Neural cell (in vitro differentiated cells): ENCODE measurements around the gene SLC22A23. TPM values are rescaled to one million over a fixed set of nuclear protein-coding genes. Genes with fewer than 3 reads are reported as not detected.

Source experiments
- H2AFZ ChIP-seq: fragments of 200-600, 300-800 bp; sonication (generic), shearing (Covaris generic); 2 replicates; pipeline ENCODE4 v1.6.0; 2014; ENCODE audit warnings: low read depth, mild to moderate bottlenecking, antibody characterized with exemption, low read length, moderate library complexity
- H3F3A ChIP-seq: fragments of 200-600 bp; shearing (Covaris generic); 2 replicates; pipeline ENCODE4 v1.6.1; 2016; ENCODE audit warnings: mild to moderate bottlenecking, moderate library complexity, mixed read lengths, antibody characterized with exemption, low read length; ENCODE audit not compliant: insufficient read depth, poor library complexity, severe bottlenecking
- H3K27ac ChIP-seq: fragments of 200-600, 300-800 bp; sonication (generic), shearing (Covaris generic); 2 replicates; pipeline ENCODE4 v1.5.1; 2014; ENCODE audit warnings: mild to moderate bottlenecking, low read length, moderate library complexity
- H3K27me3 ChIP-seq: fragments of 300-800, 200-600 bp; sonication (generic), shearing (Covaris generic); 2 replicates; pipeline ENCODE4 v1.6.0; 2014; ENCODE audit warnings: mild to moderate bottlenecking, low read depth, low read length, moderate library complexity; ENCODE audit not compliant: insufficient read depth
- H3K36me3 ChIP-seq: fragments of 300-800, 200-600 bp; sonication (generic), shearing (Covaris generic); 2 replicates; pipeline ENCODE4 v1.5.1; 2014; ENCODE audit warnings: mild to moderate bottlenecking, antibody characterized with exemption, low read length, moderate library complexity; ENCODE audit not compliant: insufficient read depth
- H3K4me2 ChIP-seq: fragments of 300-800, 200-600 bp; sonication (generic), shearing (Covaris generic); 2 replicates; pipeline ENCODE4 v1.6.0; 2014; ENCODE audit warnings: mild to moderate bottlenecking, low read length
- H3K4me3 ChIP-seq: fragments of 300-800, 200-600 bp; sonication (generic), shearing (Covaris generic); 2 replicates; pipeline ENCODE4 v1.5.1; 2014; ENCODE audit warnings: mild to moderate bottlenecking, low read length, moderate library complexity
- H3K79me2 ChIP-seq: fragments of 200-600 bp; shearing (Covaris generic); replicated peaks from 2 replicates; pipeline ENCODE4 v1.6.0; 2014; ENCODE audit warnings: mild to moderate bottlenecking, low read length, moderate library complexity; ENCODE audit not compliant: insufficient read depth
- H3K9ac ChIP-seq: fragments of 300-800, 200-600 bp; sonication (generic), shearing (Covaris generic); 2 replicates; pipeline ENCODE4 v1.6.1; 2016; ENCODE audit warnings: mild to moderate bottlenecking, low read length, mixed read lengths
- H3K9me2 ChIP-seq: fragments of 200-600 bp; shearing (Covaris generic); 2 replicates; pipeline ENCODE4 v1.6.1; 2016; ENCODE audit warnings: mild to moderate bottlenecking, low read length, mixed read lengths; ENCODE audit not compliant: insufficient read depth
- H3K9me3 ChIP-seq: fragments of 200-600, 300-800 bp; sonication (generic), shearing (Covaris generic); 2 replicates; pipeline ENCODE4 v1.6.1; 2016; ENCODE audit warnings: mild to moderate bottlenecking, mixed run types, low read length, moderate library complexity, mixed read lengths
- H4K20me1 ChIP-seq: fragments of 200-600 bp; shearing (Covaris generic); 2 replicates; pipeline ENCODE4 v1.6.1; 2016; ENCODE audit warnings: mild to moderate bottlenecking, mixed run types; ENCODE audit not compliant: insufficient read depth
- EP300 ChIP-seq: fragments of 450-650 bp; conservative IDR thresholded peaks from 2 replicates; pipeline ENCODE4 v1.6.1; 2014; ENCODE audit warnings: antibody characterized with exemption, mild to moderate bottlenecking, moderate library complexity; ENCODE audit not compliant: poor library complexity, severe bottlenecking
- EZH2 ChIP-seq: fragments of 200-600, 300-800 bp; shearing (Covaris generic), sonication (generic); IDR thresholded peaks from 2 replicates; pipeline ENCODE4 v1.6.1; 2014; ENCODE audit warnings: antibody characterized with exemption, low read length, borderline replicate concordance, mild to moderate bottlenecking; ENCODE audit not compliant: insufficient read depth, poor library complexity, severe bottlenecking
- MXI1 ChIP-seq: fragments of 450-650 bp; conservative IDR thresholded peaks from 2 replicates; pipeline ENCODE4 v1.6.1; 2014; ENCODE audit warnings: antibody characterized with exemption, mild to moderate bottlenecking; ENCODE audit not compliant: poor library complexity, severe bottlenecking
- POLR2AphosphoS5 ChIP-seq: IDR thresholded peaks from 2 replicates; pipeline ENCODE4 v1.6.1; 2012
- RAD21 ChIP-seq: fragments of 450-650 bp; conservative IDR thresholded peaks from 2 replicates; pipeline ENCODE4 v1.6.1; 2014; ENCODE audit warnings: antibody characterized with exemption, mild to moderate bottlenecking, moderate library complexity
- SMC3 ChIP-seq: fragments of 450-650 bp; conservative IDR thresholded peaks from 2 replicates; pipeline ENCODE4 v1.6.1; 2014; ENCODE audit warnings: antibody characterized with exemption, mild to moderate bottlenecking, moderate library complexity; ENCODE audit not compliant: poor library complexity
- TAF1 ChIP-seq: IDR thresholded peaks from 2 replicates; pipeline ENCODE4 v1.6.1; 2012; ENCODE audit warnings: low read depth
- polyA plus RNA-seq: library from polyadenylated mRNA; depleted of rRNA; stranded (reverse); fragments of >200 nt; gene quantifications from 2 replicates; pipeline ENCODE4 v1.2.3, GENCODE V29; 2014
- TF ChIP-seq, protein P1 (sequence below): fragments of 450-650 bp; IDR thresholded peaks from 2 replicates; pipeline ENCODE4 v1.5.1; 2014; ENCODE audit warnings: antibody characterized with exemption, mild to moderate bottlenecking, moderate library complexity; ENCODE audit not compliant: poor library complexity, severe bottlenecking
- TF ChIP-seq, protein P2 (sequence below): IDR thresholded peaks from 2 replicates; pipeline ENCODE4 v1.6.1; 2012; ENCODE audit warnings: borderline replicate concordance

The SLC22A23 gene
- polyA plus RNA-seq, 1 donor from 2014 or later, result 8.8 TPM

DNA sequence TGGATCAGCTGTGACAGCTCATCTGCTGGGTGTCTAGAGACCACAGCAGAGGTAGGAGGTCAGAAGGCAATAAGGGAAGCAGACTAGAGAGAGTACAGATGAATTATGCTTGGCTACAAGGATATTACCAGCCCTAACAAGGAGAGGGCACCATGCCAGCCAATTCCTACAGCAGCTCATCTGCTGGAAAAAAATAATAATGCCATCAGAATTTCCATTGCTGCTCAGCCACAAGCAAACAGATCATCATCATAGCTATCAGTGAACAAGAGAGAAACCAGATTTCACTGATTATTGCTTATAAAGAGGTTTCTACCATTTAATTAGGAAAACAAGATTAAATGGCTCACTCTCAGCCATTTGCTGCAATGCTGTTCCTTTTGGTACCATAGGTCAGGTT, 131.6 kb downstream of the SLC22A23 start:
- Histone ChIP-seq H3K27me3 (no peaks in the 10 kb centered on the region), H3K79me2 (no peaks in the 10 kb centered on the region), H4K20me1 (no peaks in the 10 kb centered on the region), H3K4me3 (no peak overlapping the region), H3K27ac (no peak overlapping the region), H2AFZ (no peak overlapping the region), H3K4me2 (no peak overlapping the region), H3K9me2 (no peaks in the 10 kb centered on the region), H3F3A (no peaks in the 10 kb centered on the region), H3K9me3 (no peaks in the 10 kb centered on the region), H3K9ac (no peak overlapping the region), H3K36me3 (no peaks in the 10 kb centered on the region)
- TF ChIP-seq EP300, result no peak

DNA sequence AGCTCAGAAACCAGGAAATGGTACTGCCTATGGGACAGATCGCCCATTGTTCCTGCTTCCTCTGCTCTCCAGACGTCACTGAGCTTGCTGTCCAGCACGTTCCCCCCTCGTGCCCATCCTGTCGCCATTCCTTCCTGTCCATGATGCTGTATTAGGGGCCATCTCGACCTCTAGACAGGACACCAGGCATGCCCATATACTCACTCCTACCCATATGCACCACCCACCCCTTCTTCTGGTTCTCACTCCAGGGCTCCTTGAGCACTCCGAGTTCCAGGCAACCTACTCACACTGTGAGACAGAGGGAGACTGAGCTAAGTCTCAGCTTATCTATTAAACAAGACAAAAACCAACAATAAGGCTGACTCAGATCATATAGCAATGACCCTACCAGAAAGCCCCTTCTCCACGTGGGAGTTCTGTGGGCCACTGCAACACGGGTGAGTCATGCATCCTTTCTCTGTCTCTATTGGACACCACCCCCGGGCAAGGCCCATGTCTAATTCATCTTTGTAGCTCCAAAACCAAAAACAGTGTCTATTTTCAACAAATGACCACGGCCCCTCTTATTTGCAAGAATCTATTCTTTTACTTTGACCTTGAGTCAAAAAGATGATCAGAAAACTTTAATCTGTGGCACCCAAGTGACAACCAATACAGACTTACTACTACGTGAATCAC, 132.4 kb downstream of the SLC22A23 start:
- no peaks in the 10 kb centered on the region for H3K9me2 ChIP-seq
- no peaks in the 10 kb centered on the region for H4K20me1 ChIP-seq
- H3K27ac ChIP-seq, result no peak overlapping the region
- H3K27me3 ChIP-seq, result no peaks in the 10 kb centered on the region
- no peak overlapping the region for H3K9ac ChIP-seq
- no peaks in the 10 kb centered on the region for H3F3A ChIP-seq
- H3K79me2 ChIP-seq, result no peaks in the 10 kb centered on the region
- no peaks in the 10 kb centered on the region for H3K36me3 ChIP-seq
- TF ChIP-seq, protein P1, sequence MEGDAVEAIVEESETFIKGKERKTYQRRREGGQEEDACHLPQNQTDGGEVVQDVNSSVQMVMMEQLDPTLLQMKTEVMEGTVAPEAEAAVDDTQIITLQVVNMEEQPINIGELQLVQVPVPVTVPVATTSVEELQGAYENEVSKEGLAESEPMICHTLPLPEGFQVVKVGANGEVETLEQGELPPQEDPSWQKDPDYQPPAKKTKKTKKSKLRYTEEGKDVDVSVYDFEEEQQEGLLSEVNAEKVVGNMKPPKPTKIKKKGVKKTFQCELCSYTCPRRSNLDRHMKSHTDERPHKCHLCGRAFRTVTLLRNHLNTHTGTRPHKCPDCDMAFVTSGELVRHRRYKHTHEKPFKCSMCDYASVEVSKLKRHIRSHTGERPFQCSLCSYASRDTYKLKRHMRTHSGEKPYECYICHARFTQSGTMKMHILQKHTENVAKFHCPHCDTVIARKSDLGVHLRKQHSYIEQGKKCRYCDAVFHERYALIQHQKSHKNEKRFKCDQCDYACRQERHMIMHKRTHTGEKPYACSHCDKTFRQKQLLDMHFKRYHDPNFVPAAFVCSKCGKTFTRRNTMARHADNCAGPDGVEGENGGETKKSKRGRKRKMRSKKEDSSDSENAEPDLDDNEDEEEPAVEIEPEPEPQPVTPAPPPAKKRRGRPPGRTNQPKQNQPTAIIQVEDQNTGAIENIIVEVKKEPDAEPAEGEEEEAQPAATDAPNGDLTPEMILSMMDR, result no peak
- no peak overlapping the region for H2AFZ ChIP-seq
- H3K4me3 ChIP-seq, result no peak overlapping the region
- no peaks in the 10 kb centered on the region for H3K9me3 ChIP-seq
- H3K4me2 ChIP-seq, result no peak overlapping the region

DNA sequence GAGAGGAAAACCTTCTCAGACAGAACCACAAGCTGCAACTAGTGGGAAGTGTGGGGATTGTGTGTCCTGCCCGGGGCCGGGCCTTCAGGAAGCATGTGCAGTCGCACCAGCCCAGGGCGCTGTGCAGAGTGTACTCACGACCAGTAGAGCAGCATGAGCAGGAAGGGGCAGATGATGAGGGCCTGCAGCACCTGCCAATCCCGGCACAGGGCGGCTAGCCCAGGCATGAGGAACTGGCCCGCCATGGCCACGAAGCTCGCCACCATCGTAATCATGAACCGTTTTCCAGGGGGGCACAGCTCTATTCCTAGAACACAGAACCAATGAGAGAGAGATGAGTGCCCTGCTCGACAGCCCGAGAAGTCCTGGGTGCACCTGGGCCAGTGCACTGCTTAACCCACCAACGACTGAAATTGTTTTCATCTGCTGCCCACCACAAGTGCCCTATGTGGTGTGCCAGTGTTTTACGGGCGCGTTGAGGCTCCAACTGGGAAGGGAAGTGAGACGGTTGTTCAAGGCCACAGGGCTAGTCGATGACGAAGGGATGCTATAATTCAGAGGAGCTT, 133.1 kb downstream of the SLC22A23 start:
- Histone ChIP-seq H3K79me2 (no peaks in the 10 kb centered on the region), H3K27me3 (no peaks in the 10 kb centered on the region), H4K20me1 (no peaks in the 10 kb centered on the region), H3K36me3 (no peaks in the 10 kb centered on the region), H3F3A (no peaks in the 10 kb centered on the region), H3K9me2 (no peaks in the 10 kb centered on the region), H3K4me3 (no peak overlapping the region), H3K9me3 (no peaks in the 10 kb centered on the region), H3K4me2 (no peak overlapping the region), H3K9ac (no peak overlapping the region), H2AFZ (no peak overlapping the region), H3K27ac (no peak overlapping the region)
- no peak for TF ChIP-seq MXI1

DNA sequence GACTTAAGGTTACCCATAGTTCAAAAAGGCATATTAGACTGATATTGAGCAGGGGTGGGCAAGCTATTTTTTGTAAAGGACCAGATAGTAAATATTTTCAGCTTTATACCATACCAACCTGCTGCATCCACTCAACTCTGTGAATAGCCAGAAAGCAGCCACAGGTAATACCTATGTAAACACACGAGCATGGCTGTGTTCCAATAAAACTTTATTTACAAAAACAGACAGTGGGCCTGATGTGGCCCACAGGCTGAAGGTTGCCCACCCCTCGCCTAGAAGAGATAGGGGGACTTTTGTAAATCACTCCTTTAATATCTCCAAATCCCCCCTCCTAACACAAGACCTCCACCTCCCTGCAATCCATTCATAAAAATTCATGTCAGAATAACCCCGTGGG, 133.7 kb downstream of the SLC22A23 start:
- H3K9me3 ChIP-seq, result no peaks in the 10 kb centered on the region
- H3K9ac ChIP-seq, result no peak overlapping the region
- no peak for TF ChIP-seq SMC3
- TF ChIP-seq TAF1, result no peak
- TF ChIP-seq, protein P1, result no peak
- no peak for TF ChIP-seq POLR2AphosphoS5
- TF ChIP-seq, protein P2, sequence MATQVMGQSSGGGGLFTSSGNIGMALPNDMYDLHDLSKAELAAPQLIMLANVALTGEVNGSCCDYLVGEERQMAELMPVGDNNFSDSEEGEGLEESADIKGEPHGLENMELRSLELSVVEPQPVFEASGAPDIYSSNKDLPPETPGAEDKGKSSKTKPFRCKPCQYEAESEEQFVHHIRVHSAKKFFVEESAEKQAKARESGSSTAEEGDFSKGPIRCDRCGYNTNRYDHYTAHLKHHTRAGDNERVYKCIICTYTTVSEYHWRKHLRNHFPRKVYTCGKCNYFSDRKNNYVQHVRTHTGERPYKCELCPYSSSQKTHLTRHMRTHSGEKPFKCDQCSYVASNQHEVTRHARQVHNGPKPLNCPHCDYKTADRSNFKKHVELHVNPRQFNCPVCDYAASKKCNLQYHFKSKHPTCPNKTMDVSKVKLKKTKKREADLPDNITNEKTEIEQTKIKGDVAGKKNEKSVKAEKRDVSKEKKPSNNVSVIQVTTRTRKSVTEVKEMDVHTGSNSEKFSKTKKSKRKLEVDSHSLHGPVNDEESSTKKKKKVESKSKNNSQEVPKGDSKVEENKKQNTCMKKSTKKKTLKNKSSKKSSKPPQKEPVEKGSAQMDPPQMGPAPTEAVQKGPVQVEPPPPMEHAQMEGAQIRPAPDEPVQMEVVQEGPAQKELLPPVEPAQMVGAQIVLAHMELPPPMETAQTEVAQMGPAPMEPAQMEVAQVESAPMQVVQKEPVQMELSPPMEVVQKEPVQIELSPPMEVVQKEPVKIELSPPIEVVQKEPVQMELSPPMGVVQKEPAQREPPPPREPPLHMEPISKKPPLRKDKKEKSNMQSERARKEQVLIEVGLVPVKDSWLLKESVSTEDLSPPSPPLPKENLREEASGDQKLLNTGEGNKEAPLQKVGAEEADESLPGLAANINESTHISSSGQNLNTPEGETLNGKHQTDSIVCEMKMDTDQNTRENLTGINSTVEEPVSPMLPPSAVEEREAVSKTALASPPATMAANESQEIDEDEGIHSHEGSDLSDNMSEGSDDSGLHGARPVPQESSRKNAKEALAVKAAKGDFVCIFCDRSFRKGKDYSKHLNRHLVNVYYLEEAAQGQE, result no peak
- no peak for TF ChIP-seq MXI1
- no peak for TF ChIP-seq EP300
- TF ChIP-seq EZH2, result no peak
- no peak for TF ChIP-seq RAD21
- no peak overlapping the region for H3K4me2 ChIP-seq
- H3K27ac ChIP-seq, result no peak overlapping the region
- H3K27me3 ChIP-seq, result no peaks in the 10 kb centered on the region
- no peaks in the 10 kb centered on the region for H3K9me2 ChIP-seq
- no peak overlapping the region for H3K4me3 ChIP-seq
- no peaks in the 10 kb centered on the region for H3F3A ChIP-seq
- no peaks in the 10 kb centered on the region for H4K20me1 ChIP-seq
- H3K79me2 ChIP-seq, result no peaks in the 10 kb centered on the region
- H2AFZ ChIP-seq, result no peak overlapping the region
- H3K36me3 ChIP-seq, result no peaks in the 10 kb centered on the region
